ENCODE data around the gene CD300C. TPM values are rescaled to one million over a fixed set of nuclear protein-coding genes. Genes with fewer than 3 reads are reported as not detected.
"Not testable (repeated sequence)": the region's sequence is repeated elsewhere in the genome, so short reads cannot be mapped to it uniquely, and the experiment has no call there.

CD300C gene
- 0.48 and 0.68 TPM in 2 replicates for total RNA-seq (2014; rRNA removed; shearing (Covaris generic))

GRCh38 chr17:74545843-74546230 is at the start of gene CD300C:
TSS of gene CD300C (minus strand) at chr17:74546115. CDS start at chr17:74545782, 333 bp downstream.
- peak; percentile 56 for DNase-seq (ENCODE audit: low spot score)

- DNase-seq (ENCODE audit: low spot score) = no peak
Measured at GRCh38 chr17:74595037-74595750, 49.3 kb upstream of the CD300C start.

GRCh38 chr17:74592087-74592990 is 46.4 kb upstream of the CD300C start, which contains the start of gene CD300LD:
TSS of gene CD300LD (minus strand) at chr17:74592283. CDS start at chr17:74592202, 81 bp downstream.
- DNase-seq (ENCODE audit: low spot score) = no peak

GRCh38 chr17:74591503-74591902 is 45.6 kb upstream of the CD300C start:
- no peak for DNase-seq (ENCODE audit: low spot score)

GRCh38 chr17:74585711-74586110 is 39.8 kb upstream of the CD300C start:
- no peak for DNase-seq (ENCODE audit: low spot score)

GRCh38 chr17:74584292-74585060 is 38.6 kb upstream of the CD300C start:
- no peak for DNase-seq (ENCODE audit: low spot score)

- no peak for DNase-seq (ENCODE audit: low spot score)
Measured at GRCh38 chr17:74582633-74583032, 36.7 kb upstream of the CD300C start.

GRCh38 chr17:74579900-74580299 is 34.0 kb upstream of the CD300C start:
- DNase-seq (ENCODE audit: low spot score) = no peak

- no peak for DNase-seq (ENCODE audit: low spot score)
Measured at GRCh38 chr17:74578979-74579378, 33.1 kb upstream of the CD300C start.

- no peak for DNase-seq (ENCODE audit: low spot score)
Measured at GRCh38 chr17:74574489-74575142, 28.7 kb upstream of the CD300C start.

GRCh38 chr17:74573635-74574034 is 27.7 kb upstream of the CD300C start:
- DNase-seq (ENCODE audit: low spot score) = not testable (repeated sequence)

- peak; percentile 15 for DNase-seq (ENCODE audit: low spot score)
Measured at GRCh38 chr17:74573169-74573568, 27.3 kb upstream of the CD300C start.

- no peak for DNase-seq (ENCODE audit: low spot score)
Measured at GRCh38 chr17:74571621-74572270, 25.8 kb upstream of the CD300C start.

- peak; percentile 12 for DNase-seq (ENCODE audit: low spot score)
Measured at GRCh38 chr17:74569020-74570003, 23.4 kb upstream of the CD300C start.

- no peak for DNase-seq (ENCODE audit: low spot score)
Measured at GRCh38 chr17:74568106-74568873, 22.4 kb upstream of the CD300C start.

- DNase-seq (ENCODE audit: low spot score) = no peak
Measured at GRCh38 chr17:74567397-74567796, 21.5 kb upstream of the CD300C start, which contains the start of gene CD300H. TSS of gene CD300H (minus strand) at chr17:74567509.

GRCh38 chr17:74566132-74566753 is 20.3 kb upstream of the CD300C start:
- peak; percentile 51 for DNase-seq (ENCODE audit: low spot score)

- DNase-seq (ENCODE audit: low spot score) = no peak
Measured at GRCh38 chr17:74565126-74565525, 19.2 kb upstream of the CD300C start.
